Neural progenitor cell (in vitro differentiated cells): ENCODE measurements around the gene KLHL28. TPM values are rescaled to one million over a fixed set of nuclear protein-coding genes. Genes with fewer than 3 reads are reported as not detected.

ENCODE experiments used
- DNase-seq: peaks from one replicate; pipeline ENCODE4 v3.0.0-alpha.2; 2016; ENCODE audit warnings: low spot score
- H2AFZ ChIP-seq: fragments of 200-600 bp; sonication (generic); replicated peaks from 2 replicates; pipeline ENCODE4 v1.6.1; 2016; ENCODE audit warnings: antibody characterized with exemption
- H3F3A ChIP-seq: fragments of 200-600 bp; sonication (generic); 2 replicates; pipeline ENCODE4 v1.6.1; 2016; ENCODE audit warnings: antibody characterized with exemption, low read depth
- H3K27ac ChIP-seq: fragments of 200-600 bp; sonication (generic); 2 replicates; pipeline ENCODE4 v1.5.1; 2016; ENCODE audit warnings: mild to moderate bottlenecking
- H3K27me3 ChIP-seq: fragments of 200-600 bp; sonication (generic); 2 replicates; pipeline ENCODE4 v1.6.1; 2016; ENCODE audit warnings: mild to moderate bottlenecking, moderate library complexity
- H3K36me3 ChIP-seq: fragments of 200-600 bp; sonication (generic); 2 replicates; pipeline ENCODE4 v1.5.1; 2016
- H3K4me1 ChIP-seq: fragments of 200-600 bp; sonication (generic); 2 replicates; pipeline ENCODE4 v1.6.1; 2016; ENCODE audit warnings: mixed run types
- H3K4me2 ChIP-seq: fragments of 200-600 bp; sonication (generic); 2 replicates; pipeline ENCODE4 v1.6.1; 2016
- H3K4me3 ChIP-seq: fragments of 200-600 bp; sonication (generic); 2 replicates; pipeline ENCODE4 v1.5.1; 2016
- H3K79me2 ChIP-seq: fragments of 200-600 bp; sonication (generic); 2 replicates; pipeline ENCODE4 v1.6.1; 2016; ENCODE audit warnings: low read depth
- H3K9ac ChIP-seq: fragments of 200-600 bp; sonication (generic); 2 replicates; pipeline ENCODE4 v1.6.1; 2016
- H3K9me3 ChIP-seq: fragments of 200-600 bp; sonication (generic); 2 replicates; pipeline ENCODE4 v1.5.1; 2016; ENCODE audit warnings: low read depth
- H4K20me1 ChIP-seq: fragments of 200-600 bp; sonication (generic); 2 replicates; pipeline ENCODE4 v1.6.1; 2016; ENCODE audit warnings: low read depth
- H3K27ac Mint-ChIP-seq: 3 replicates; pipeline ENCODE4 v1.8.0; 2021; ENCODE audit warnings: mixed read lengths
- H3K27me3 Mint-ChIP-seq: 2 replicates; pipeline ENCODE4 v1.8.0; 2022; ENCODE audit warnings: low read depth, mild to moderate bottlenecking, inconsistent platforms, moderate library complexity, mixed read lengths; ENCODE audit not compliant: insufficient read depth
- H3K36me3 Mint-ChIP-seq: 3 replicates; pipeline ENCODE4 v1.8.0; 2021; ENCODE audit warnings: mixed read lengths
- H3K4me1 Mint-ChIP-seq: 3 replicates; pipeline ENCODE4 v1.8.0; 2021; ENCODE audit warnings: mixed read lengths
- H3K4me3 Mint-ChIP-seq: 3 replicates; pipeline ENCODE4 v1.8.0; 2021; ENCODE audit warnings: mild to moderate bottlenecking, moderate library complexity, mixed read lengths
- H3K9me3 Mint-ChIP-seq: 3 replicates; pipeline ENCODE4 v1.8.0; 2020; ENCODE audit warnings: mixed read lengths
- CTCF ChIP-seq: fragments of 200-600 bp; sonication (generic); IDR thresholded peaks from 2 replicates; pipeline ENCODE4 v1.5.1; 2017; ENCODE audit warnings: antibody characterized with exemption, mild to moderate bottlenecking
- EZH2 ChIP-seq: fragments of 200-600 bp; sonication (generic); IDR thresholded peaks from 2 replicates; pipeline ENCODE4 v1.6.1; 2017; ENCODE audit warnings: antibody characterized with exemption, mild to moderate bottlenecking, moderate library complexity
- EZH2phosphoT487 ChIP-seq: fragments of 200-600 bp; sonication (generic); IDR thresholded peaks from 2 replicates; pipeline ENCODE4 v1.6.1; 2017; ENCODE audit warnings: antibody characterized with exemption
- total RNA-seq: library from RNA; depleted of rRNA; stranded (reverse); fragments of >200 nt; gene quantifications from 2 replicates; pipeline ENCODE4 v1.2.3, GENCODE V29; 2015; ENCODE audit warnings: low replicate concordance

The KLHL28 gene
- 14.8 and 21.8 TPM in 2 replicates for total RNA-seq

- Histone ChIP-seq H3K4me3 (peak within 1 kb of the TSS; percentile 78), H2AFZ (peak within 1 kb of the TSS; percentile 83), H3K9ac (peak within 1 kb of the TSS; percentile 69), H4K20me1 (peaks cover 46% of the 10 kb centered on the region), H3K27me3 (no peaks in the 10 kb centered on the region), H3K36me3 (no peaks in the 10 kb centered on the region), H3K4me2 (peak within 1 kb of the TSS; percentile 99), H3K4me1 (peaks cover 7% of the 10 kb centered on the region), H3F3A (peaks cover 20% of the 10 kb centered on the region), H3K79me2 (peaks cover 92% of the 10 kb centered on the region), H3K27ac (peak within 1 kb of the TSS; percentile 43), H3K9me3 (no peaks in the 10 kb centered on the region)
- peaks cover 31% of the 10 kb centered on the region for H3K9me3 Mint-ChIP-seq
- H3K27me3 Mint-ChIP-seq: no peaks in the 10 kb centered on the region
- peaks cover 17% of the 10 kb centered on the region for H3K36me3 Mint-ChIP-seq
- peak; percentile 98 for DNase-seq
- H3K4me3 Mint-ChIP-seq: no peak within 1 kb of the TSS
- peak within 1 kb of the TSS; percentile 85 for H3K27ac Mint-ChIP-seq
- H3K4me1 Mint-ChIP-seq: peaks cover 26% of the 10 kb centered on the region
- TF ChIP-seq EZH2 (no peak), CTCF (no peak), EZH2phosphoT487 (no peak)
Measured at GRCh38 chr14:44961554-44962333, at the start of gene KLHL28, which contains the start of gene TOGARAM1. Gene KLHL28 (minus strand): TSS chr14:44961947. CDS start chr14:44945928, 16,019 bp downstream. Gene TOGARAM1 (plus strand): TSS chr14:44962190. CDS start chr14:44962422, 232 bp downstream.

- Mint-ChIP-seq H3K9me3 (no peaks in the 10 kb centered on the region), H3K27ac (no peak overlapping the region), H3K4me1 (no peaks in the 10 kb centered on the region), H3K4me3 (no peak overlapping the region), H3K36me3 (peaks cover 3% of the 10 kb centered on the region), H3K27me3 (no peaks in the 10 kb centered on the region)
- no peak overlapping the region for H3K27ac ChIP-seq
- DNase-seq: no peak
- H3K27me3 ChIP-seq: no peaks in the 10 kb centered on the region
- no peaks in the 10 kb centered on the region for H3K79me2 ChIP-seq
- no peaks in the 10 kb centered on the region for H3K9me3 ChIP-seq
- H3F3A ChIP-seq: no peaks in the 10 kb centered on the region
- no peaks in the 10 kb centered on the region for H3K4me1 ChIP-seq
- H4K20me1 ChIP-seq: no peaks in the 10 kb centered on the region
- H3K36me3 ChIP-seq: no peaks in the 10 kb centered on the region
- TF ChIP-seq CTCF (no peak), EZH2phosphoT487 (no peak), EZH2 (no peak)
- H2AFZ ChIP-seq: no peak overlapping the region
- H3K4me3 ChIP-seq: no peak overlapping the region
- H3K9ac ChIP-seq: no peak overlapping the region
- H3K4me2 ChIP-seq: no peak overlapping the region
Measured at GRCh38 chr14:45003924-45004323, 42.2 kb upstream of the KLHL28 start.

GRCh38 chr14:44995770-44996294 is 34.1 kb upstream of the KLHL28 start:
- Mint-ChIP-seq H3K36me3 (peaks cover 10% of the 10 kb centered on the region), H3K4me1 (no peaks in the 10 kb centered on the region), H3K27ac (no peak overlapping the region), H3K4me3 (no peak overlapping the region), H3K9me3 (no peaks in the 10 kb centered on the region), H3K27me3 (no peaks in the 10 kb centered on the region)
- Histone ChIP-seq H3K4me1 (no peaks in the 10 kb centered on the region), H3K36me3 (no peaks in the 10 kb centered on the region), H3K4me3 (no peak overlapping the region), H3K9ac (no peak overlapping the region), H3F3A (no peaks in the 10 kb centered on the region), H2AFZ (no peak overlapping the region), H3K27ac (no peak overlapping the region), H3K27me3 (no peaks in the 10 kb centered on the region), H4K20me1 (peaks cover 6% of the 10 kb centered on the region), H3K9me3 (no peaks in the 10 kb centered on the region), H3K79me2 (no peaks in the 10 kb centered on the region), H3K4me2 (no peak overlapping the region)
- TF ChIP-seq EZH2phosphoT487 (no peak), CTCF (no peak)
- no peak for DNase-seq
